ENCODE measurements around the gene RAB44.
"Not testable (repeated sequence)": the region's sequence is repeated elsewhere in the genome, so short reads cannot be mapped to it uniquely, and the experiment has no call there.

Gene RAB44

GRCh38 chr6:36703982-36704381 is 6.4 kb downstream of the RAB44 start:
- Histone ChIP-seq H3K4me1 (ENCODE audit: control insufficient read depth, insufficient read depth, low read length) (peaks cover 12% of the 10 kb centered on the region), H3K27me3 (ENCODE audit: control insufficient read depth, insufficient read depth, low read length) (no peaks in the 10 kb centered on the region), H3K9me3 (replicated peaks; ENCODE audit: low read length) (no peaks in the 10 kb centered on the region), H3K4me2 (ENCODE audit: low read length) (no peak overlapping the region), H3K9ac (ENCODE audit: low read depth, low read length) (no peak overlapping the region), H3K36me3 (ENCODE audit: insufficient read depth, low read length) (no peaks in the 10 kb centered on the region), H3K4me3 (ENCODE audit: low read length) (no peak overlapping the region)

GRCh38 chr6:36704961-36705577 is 7.4 kb downstream of the RAB44 start:
- not testable (repeated sequence) for H3K9ac ChIP-seq (ENCODE audit: low read depth, low read length); H3K4me2 ChIP-seq (ENCODE audit: low read length); H3K27me3 ChIP-seq (ENCODE audit: control insufficient read depth, insufficient read depth, low read length); H3K9me3 ChIP-seq (replicated peaks; ENCODE audit: low read length); H3K36me3 ChIP-seq (ENCODE audit: insufficient read depth, low read length); H3K4me3 ChIP-seq (ENCODE audit: low read length)
- peaks cover 12% of the 10 kb centered on the region for H3K4me1 ChIP-seq (ENCODE audit: control insufficient read depth, insufficient read depth, low read length)

GRCh38 chr6:36706339-36706738 is 8.7 kb downstream of the RAB44 start:
- H3K4me1 ChIP-seq (ENCODE audit: control insufficient read depth, insufficient read depth, low read length), result peaks cover 5% of the 10 kb centered on the region
- H3K36me3 ChIP-seq (ENCODE audit: insufficient read depth, low read length), result no peaks in the 10 kb centered on the region
- no peak overlapping the region for H3K4me3 ChIP-seq (ENCODE audit: low read length)
- H3K9me3 ChIP-seq (replicated peaks; ENCODE audit: low read length), result no peaks in the 10 kb centered on the region
- no peak overlapping the region for H3K4me2 ChIP-seq (ENCODE audit: low read length)
- H3K9ac ChIP-seq (ENCODE audit: low read depth, low read length), result no peak overlapping the region
- no peaks in the 10 kb centered on the region for H3K27me3 ChIP-seq (ENCODE audit: control insufficient read depth, insufficient read depth, low read length)

GRCh38 chr6:36712816-36713215 is 15.2 kb downstream of the RAB44 start:
- Histone ChIP-seq H3K9me3 (replicated peaks; ENCODE audit: low read length) (no peaks in the 10 kb centered on the region), H3K36me3 (ENCODE audit: insufficient read depth, low read length) (no peaks in the 10 kb centered on the region), H3K4me2 (ENCODE audit: low read length) (no peak overlapping the region), H3K27me3 (ENCODE audit: control insufficient read depth, insufficient read depth, low read length) (peaks cover 18% of the 10 kb centered on the region), H3K9ac (ENCODE audit: low read depth, low read length) (no peak overlapping the region), H3K4me3 (ENCODE audit: low read length) (no peak overlapping the region), H3K4me1 (ENCODE audit: control insufficient read depth, insufficient read depth, low read length) (no peaks in the 10 kb centered on the region)

GRCh38 chr6:36713846-36714245 is 16.2 kb downstream of the RAB44 start:
- no peaks in the 10 kb centered on the region for H3K4me1 ChIP-seq (ENCODE audit: control insufficient read depth, insufficient read depth, low read length)
- H3K9me3 ChIP-seq (replicated peaks; ENCODE audit: low read length), result no peaks in the 10 kb centered on the region
- no peaks in the 10 kb centered on the region for H3K36me3 ChIP-seq (ENCODE audit: insufficient read depth, low read length)

GRCh38 chr6:36714511-36714910 is 16.9 kb downstream of the RAB44 start:
- no peaks in the 10 kb centered on the region for H3K36me3 ChIP-seq (ENCODE audit: insufficient read depth, low read length)
- H3K27me3 ChIP-seq (ENCODE audit: control insufficient read depth, insufficient read depth, low read length), result peaks cover 31% of the 10 kb centered on the region
- no peaks in the 10 kb centered on the region for H3K9me3 ChIP-seq (replicated peaks; ENCODE audit: low read length)
- H3K4me2 ChIP-seq (ENCODE audit: low read length), result no peak overlapping the region
- H3K9ac ChIP-seq (ENCODE audit: low read depth, low read length), result no peak overlapping the region
- H3K4me1 ChIP-seq (ENCODE audit: control insufficient read depth, insufficient read depth, low read length), result no peaks in the 10 kb centered on the region
- no peak overlapping the region for H3K4me3 ChIP-seq (ENCODE audit: low read length)

More at GRCh38 chr6:36713846-36714245, 16.2 kb downstream of the RAB44 start:
- Histone ChIP-seq H3K4me2 (ENCODE audit: low read length) (no peak overlapping the region), H3K27me3 (ENCODE audit: control insufficient read depth, insufficient read depth, low read length) (peaks cover 25% of the 10 kb centered on the region), H3K9ac (ENCODE audit: low read depth, low read length) (no peak overlapping the region), H3K4me3 (ENCODE audit: low read length) (no peak overlapping the region)

GRCh38 chr6:36715469-36715868 is 17.8 kb downstream of the RAB44 start:
- Histone ChIP-seq H3K36me3 (ENCODE audit: insufficient read depth, low read length) (no peaks in the 10 kb centered on the region), H3K9ac (ENCODE audit: low read depth, low read length) (no peak overlapping the region), H3K27me3 (ENCODE audit: control insufficient read depth, insufficient read depth, low read length) (peaks cover 31% of the 10 kb centered on the region), H3K9me3 (replicated peaks; ENCODE audit: low read length) (no peaks in the 10 kb centered on the region), H3K4me3 (ENCODE audit: low read length) (no peak overlapping the region), H3K4me1 (ENCODE audit: control insufficient read depth, insufficient read depth, low read length) (no peaks in the 10 kb centered on the region), H3K4me2 (ENCODE audit: low read length) (no peak overlapping the region)

- H3K27me3 ChIP-seq (ENCODE audit: control insufficient read depth, insufficient read depth, low read length), result peaks cover 31% of the 10 kb centered on the region
- H3K9ac ChIP-seq (ENCODE audit: low read depth, low read length), result no peak overlapping the region
- H3K9me3 ChIP-seq (replicated peaks; ENCODE audit: low read length), result no peaks in the 10 kb centered on the region
- no peaks in the 10 kb centered on the region for H3K36me3 ChIP-seq (ENCODE audit: insufficient read depth, low read length)
- H3K4me1 ChIP-seq (ENCODE audit: control insufficient read depth, insufficient read depth, low read length), result no peaks in the 10 kb centered on the region
- no peak overlapping the region for H3K4me2 ChIP-seq (ENCODE audit: low read length)
- H3K4me3 ChIP-seq (ENCODE audit: low read length), result no peak overlapping the region
Measured at GRCh38 chr6:36716476-36717093, 19.0 kb downstream of the RAB44 start.

GRCh38 chr6:36717231-36717825 is 19.7 kb downstream of the RAB44 start:
- no peak overlapping the region for H3K4me2 ChIP-seq (ENCODE audit: low read length)
- no peak overlapping the region for H3K9ac ChIP-seq (ENCODE audit: low read depth, low read length)
- H3K27me3 ChIP-seq (ENCODE audit: control insufficient read depth, insufficient read depth, low read length), result peaks cover 31% of the 10 kb centered on the region
- H3K4me3 ChIP-seq (ENCODE audit: low read length), result no peak overlapping the region
- H3K36me3 ChIP-seq (ENCODE audit: insufficient read depth, low read length), result no peaks in the 10 kb centered on the region
- no peaks in the 10 kb centered on the region for H3K4me1 ChIP-seq (ENCODE audit: control insufficient read depth, insufficient read depth, low read length)
- no peaks in the 10 kb centered on the region for H3K9me3 ChIP-seq (replicated peaks; ENCODE audit: low read length)

GRCh38 chr6:36717871-36718540 is 20.4 kb downstream of the RAB44 start:
- Histone ChIP-seq H3K4me1 (ENCODE audit: control insufficient read depth, insufficient read depth, low read length) (no peaks in the 10 kb centered on the region), H3K36me3 (ENCODE audit: insufficient read depth, low read length) (no peaks in the 10 kb centered on the region), H3K4me2 (ENCODE audit: low read length) (no peak overlapping the region), H3K9ac (ENCODE audit: low read depth, low read length) (no peak overlapping the region), H3K9me3 (replicated peaks; ENCODE audit: low read length) (no peaks in the 10 kb centered on the region), H3K4me3 (ENCODE audit: low read length) (no peak overlapping the region), H3K27me3 (ENCODE audit: control insufficient read depth, insufficient read depth, low read length) (peaks cover 31% of the 10 kb centered on the region)

- H3K27me3 ChIP-seq (ENCODE audit: control insufficient read depth, insufficient read depth, low read length), result peaks cover 31% of the 10 kb centered on the region
- H3K4me2 ChIP-seq (ENCODE audit: low read length), result no peak overlapping the region
- H3K9ac ChIP-seq (ENCODE audit: low read depth, low read length), result no peak overlapping the region
- no peaks in the 10 kb centered on the region for H3K4me1 ChIP-seq (ENCODE audit: control insufficient read depth, insufficient read depth, low read length)
- no peaks in the 10 kb centered on the region for H3K36me3 ChIP-seq (ENCODE audit: insufficient read depth, low read length)
- H3K4me3 ChIP-seq (ENCODE audit: low read length), result no peak overlapping the region
- H3K9me3 ChIP-seq (replicated peaks; ENCODE audit: low read length), result no peaks in the 10 kb centered on the region
Measured at GRCh38 chr6:36718560-36718959, 20.9 kb downstream of the RAB44 start.

Measured in skeletal muscle satellite cell (primary cell).